ENCODE measurements around the gene SPINT4. TPM values are rescaled to one million over a fixed set of nuclear protein-coding genes. Genes with fewer than 3 reads are reported as not detected.

SPINT4 gene
- total RNA-seq, 1 experiment from 2014 or later, result not detected

DNA sequence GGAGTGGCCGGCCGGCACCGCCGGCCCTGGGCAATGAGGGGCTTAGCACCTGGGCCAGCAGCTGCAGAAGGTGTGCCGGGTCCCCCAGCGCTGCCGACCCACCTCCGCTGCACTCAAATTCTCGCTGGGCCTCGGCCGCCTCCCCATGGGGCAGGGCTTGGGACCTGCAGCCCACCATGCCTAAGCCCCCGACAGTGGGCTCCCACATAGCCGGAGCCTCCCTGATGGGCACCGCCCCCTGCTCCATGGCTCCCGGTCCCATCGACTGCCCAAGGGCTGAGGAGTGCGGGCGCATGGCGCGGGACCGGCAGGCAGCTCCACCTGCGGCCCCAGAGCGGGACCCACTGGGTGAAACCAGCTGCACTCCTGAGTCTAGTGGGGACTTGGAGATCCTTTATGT lies 13.8 kb downstream of the SPINT4 start:
- H3K79me2 ChIP-seq (ENCODE audit: low read depth), result no peaks in the 10 kb centered on the region
- no peaks in the 10 kb centered on the region for H3K27me3 ChIP-seq (ENCODE audit: insufficient read depth, low read depth)
- H2AFZ ChIP-seq, result no peak overlapping the region
- H3F3A ChIP-seq (ENCODE audit: insufficient read depth, low read depth), result no peaks in the 10 kb centered on the region
- H3K4me2 ChIP-seq, result no peak overlapping the region
- POLR2A ChIA-PET (ENCODE audit: unreplicated experiment), result no interaction called here
- no TSS peak for BruUV-seq (replicated peaks)
- no peaks in the 10 kb centered on the region for H4K20me1 ChIP-seq (ENCODE audit: insufficient read depth)
- no peaks in the 10 kb centered on the region for H3K36me3 ChIP-seq (ENCODE audit: low read depth)
- H3K9me2 ChIP-seq (ENCODE audit: insufficient read depth), result no peaks in the 10 kb centered on the region
- H3K4me1 ChIP-seq (replicated peaks; ENCODE audit: insufficient read depth), result no peaks in the 10 kb centered on the region
- DNase-seq, result no peak
- no peak overlapping the region for H3K4me3 ChIP-seq
- H3K9me3 ChIP-seq (ENCODE audit: insufficient read depth, low read depth), result no peaks in the 10 kb centered on the region
- no peak for TF ChIP-seq EZH2 (IDR thresholded peaks at IDR 0.05; ENCODE audit: low read depth)
- TF ChIP-seq, protein P1, sequence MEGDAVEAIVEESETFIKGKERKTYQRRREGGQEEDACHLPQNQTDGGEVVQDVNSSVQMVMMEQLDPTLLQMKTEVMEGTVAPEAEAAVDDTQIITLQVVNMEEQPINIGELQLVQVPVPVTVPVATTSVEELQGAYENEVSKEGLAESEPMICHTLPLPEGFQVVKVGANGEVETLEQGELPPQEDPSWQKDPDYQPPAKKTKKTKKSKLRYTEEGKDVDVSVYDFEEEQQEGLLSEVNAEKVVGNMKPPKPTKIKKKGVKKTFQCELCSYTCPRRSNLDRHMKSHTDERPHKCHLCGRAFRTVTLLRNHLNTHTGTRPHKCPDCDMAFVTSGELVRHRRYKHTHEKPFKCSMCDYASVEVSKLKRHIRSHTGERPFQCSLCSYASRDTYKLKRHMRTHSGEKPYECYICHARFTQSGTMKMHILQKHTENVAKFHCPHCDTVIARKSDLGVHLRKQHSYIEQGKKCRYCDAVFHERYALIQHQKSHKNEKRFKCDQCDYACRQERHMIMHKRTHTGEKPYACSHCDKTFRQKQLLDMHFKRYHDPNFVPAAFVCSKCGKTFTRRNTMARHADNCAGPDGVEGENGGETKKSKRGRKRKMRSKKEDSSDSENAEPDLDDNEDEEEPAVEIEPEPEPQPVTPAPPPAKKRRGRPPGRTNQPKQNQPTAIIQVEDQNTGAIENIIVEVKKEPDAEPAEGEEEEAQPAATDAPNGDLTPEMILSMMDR (conservative IDR thresholded peaks at IDR 0.05), result no peak
- H3K27ac ChIP-seq, result no peak overlapping the region
- intact Hi-C loops (cut with micrococcal nuclease; ENCODE audit: unreplicated experiment), result loop anchor here (10.0 kb wide), 1 partner anchor 61 kb away; the partner anchor contains the start of gene WFDC11
- CTCF ChIA-PET, result no interaction called here

DNA sequence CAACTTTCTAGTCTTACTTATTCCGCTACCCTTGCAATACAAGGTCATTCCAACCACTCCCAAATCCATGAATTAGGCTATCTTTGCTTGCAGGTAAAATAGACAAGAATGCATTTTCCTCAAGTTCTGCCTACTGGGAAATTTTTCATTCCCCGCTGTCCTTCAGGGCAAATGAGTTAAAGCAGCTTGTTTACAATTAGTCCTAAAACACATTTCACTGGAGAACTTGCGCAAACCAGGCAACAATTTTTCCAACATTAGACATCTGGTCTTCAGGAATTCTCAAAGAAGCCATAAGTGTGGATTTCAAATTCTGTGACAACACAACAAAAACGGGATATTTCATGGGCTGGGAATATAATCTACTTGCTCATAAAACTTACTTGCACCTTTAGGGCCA lies 20.4 kb downstream of the SPINT4 start:
- TF ChIP-seq EZH2 (IDR thresholded peaks at IDR 0.05; ENCODE audit: low read depth), result no peak
- TF ChIP-seq, protein P1 (conservative IDR thresholded peaks at IDR 0.05), result no peak
- H2AFZ ChIP-seq, result no peak overlapping the region
- H3K4me1 ChIP-seq (replicated peaks; ENCODE audit: insufficient read depth), result no peaks in the 10 kb centered on the region
- no peak overlapping the region for H3K4me3 ChIP-seq
- no peak for DNase-seq
- H3K9me3 ChIP-seq (ENCODE audit: insufficient read depth, low read depth), result no peaks in the 10 kb centered on the region
- H3K27me3 ChIP-seq (ENCODE audit: insufficient read depth, low read depth), result no peaks in the 10 kb centered on the region
- H3K9me2 ChIP-seq (ENCODE audit: insufficient read depth), result no peaks in the 10 kb centered on the region
- H3K36me3 ChIP-seq (ENCODE audit: low read depth), result no peaks in the 10 kb centered on the region
- H4K20me1 ChIP-seq (ENCODE audit: insufficient read depth), result no peaks in the 10 kb centered on the region
- no peaks in the 10 kb centered on the region for H3F3A ChIP-seq (ENCODE audit: insufficient read depth, low read depth)
- intact Hi-C loops (cut with micrococcal nuclease; ENCODE audit: unreplicated experiment), result no loop called here
- no peak overlapping the region for H3K4me2 ChIP-seq
- H3K79me2 ChIP-seq (ENCODE audit: low read depth), result no peaks in the 10 kb centered on the region
- no TSS peak for BruUV-seq (replicated peaks)
- CTCF ChIA-PET, result no interaction called here
- H3K27ac ChIP-seq, result no peak overlapping the region
- POLR2A ChIA-PET (ENCODE audit: unreplicated experiment), result no interaction called here

DNA sequence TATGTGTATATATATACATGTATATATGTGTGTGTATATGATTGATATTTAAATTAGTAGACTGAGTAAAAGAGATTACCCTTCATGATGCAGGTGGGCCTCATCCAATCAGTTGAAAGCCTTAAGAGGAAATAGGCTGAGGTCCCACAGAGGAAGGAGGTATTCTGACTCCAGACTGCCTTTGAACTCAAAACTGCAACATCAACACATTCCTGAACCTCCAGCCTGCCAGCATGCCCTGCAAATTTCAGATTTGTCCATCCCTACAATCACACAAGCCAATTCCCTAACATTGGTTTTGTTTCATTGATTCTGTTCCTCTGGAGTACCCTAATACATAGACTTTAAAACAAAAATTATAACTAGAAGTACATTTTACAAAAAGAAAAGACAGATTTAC lies 22.9 kb downstream of the SPINT4 start:
- Histone ChIP-seq H3K9me3 (ENCODE audit: insufficient read depth, low read depth) (no peaks in the 10 kb centered on the region), H4K20me1 (ENCODE audit: insufficient read depth) (no peaks in the 10 kb centered on the region), H3K9me2 (ENCODE audit: insufficient read depth) (no peaks in the 10 kb centered on the region), H3K36me3 (ENCODE audit: low read depth) (no peaks in the 10 kb centered on the region), H3F3A (ENCODE audit: insufficient read depth, low read depth) (no peaks in the 10 kb centered on the region), H3K4me3 (no peak overlapping the region), H3K79me2 (ENCODE audit: low read depth) (no peaks in the 10 kb centered on the region), H2AFZ (no peak overlapping the region), H3K27ac (no peak overlapping the region), H3K27me3 (ENCODE audit: insufficient read depth, low read depth) (no peaks in the 10 kb centered on the region), H3K4me1 (replicated peaks; ENCODE audit: insufficient read depth) (no peaks in the 10 kb centered on the region), H3K4me2 (no peak overlapping the region)
- intact Hi-C loops (cut with micrococcal nuclease; ENCODE audit: unreplicated experiment), result no loop called here
- ChIA-PET CTCF (no interaction called here), POLR2A (ENCODE audit: unreplicated experiment) (no interaction called here)
- TF ChIP-seq, protein P1 (conservative IDR thresholded peaks at IDR 0.05), result no peak
- no peak for TF ChIP-seq EZH2 (IDR thresholded peaks at IDR 0.05; ENCODE audit: low read depth)
- DNase-seq, result no peak
- no TSS peak for BruUV-seq (replicated peaks)
